GM18907 (cell line): ENCODE measurements around the gene COPS9.

Experiments used
- ATAC-seq: cut with Tn5 transposase; IDR thresholded peaks from one replicate; pipeline ENCODE4 v1.9.1; 2021; ENCODE audit warnings: mild to moderate bottlenecking, moderate library complexity; ENCODE audit not compliant: unreplicated experiment

Gene COPS9

GRCh38 chr2:240121675-240122074 is 14.4 kb downstream of the COPS9 start:
- ATAC-seq, result no peak

- ATAC-seq, result no peak
These were observed 14.9 kb downstream of the COPS9 start for GRCh38 chr2:240121190-240121589.

- no peak for ATAC-seq
These were observed 21.9 kb downstream of the COPS9 start for GRCh38 chr2:240114233-240114632.

- ATAC-seq, result no peak
These were observed 23.0 kb downstream of the COPS9 start for GRCh38 chr2:240112914-240113690.

GRCh38 chr2:240111253-240111652 is 24.9 kb downstream of the COPS9 start:
- ATAC-seq, result no peak

- ATAC-seq, result no peak
These were observed 26.7 kb downstream of the COPS9 start for GRCh38 chr2:240109386-240109785.

- no peak for ATAC-seq
These were observed 28.7 kb downstream of the COPS9 start for GRCh38 chr2:240107477-240107796.

GRCh38 chr2:240106765-240107476 is 29.2 kb downstream of the COPS9 start:
- no peak for ATAC-seq

- no peak for ATAC-seq
These were observed 30.1 kb downstream of the COPS9 start for GRCh38 chr2:240105982-240106381.

- ATAC-seq, result no peak
These were observed 33.0 kb downstream of the COPS9 start for GRCh38 chr2:240103136-240103535.

GRCh38 chr2:240098349-240098748 is 37.8 kb downstream of the COPS9 start:
- ATAC-seq, result no peak

- ATAC-seq, result no peak
These were observed 40.3 kb downstream of the COPS9 start for GRCh38 chr2:240095556-240096523.

- ATAC-seq, result no peak
These were observed 46.8 kb downstream of the COPS9 start for GRCh38 chr2:240089306-240089705.

GRCh38 chr2:240086563-240086962 is 49.5 kb downstream of the COPS9 start:
- ATAC-seq, result no peak
